ENCODE data around the gene OPN3. TPM values are rescaled to one million over a fixed set of nuclear protein-coding genes. Genes with fewer than 3 reads are reported as not detected.

OPN3 gene
- total RNA-seq, 2 donors from 2014 or later = 6.3 to 9.9 TPM

DNA sequence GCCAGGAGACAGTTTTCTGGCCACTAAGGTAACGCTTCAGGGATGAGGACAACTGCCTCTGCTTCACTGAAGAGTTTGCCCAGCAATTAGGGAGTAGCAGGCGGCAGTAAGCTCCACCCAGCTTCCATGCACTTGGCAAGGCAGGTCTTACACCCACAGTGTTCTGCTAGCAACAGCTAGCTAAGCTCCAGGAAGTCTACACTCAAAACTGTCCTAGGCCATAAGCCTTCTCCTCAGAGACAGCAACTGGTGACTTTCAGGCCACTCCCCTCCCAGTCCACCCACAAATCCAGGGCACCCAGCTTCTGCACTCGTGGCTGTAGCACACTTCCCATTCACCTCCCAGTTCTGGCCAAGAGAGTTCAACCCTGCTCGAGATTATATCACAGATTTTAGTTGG, 60.7 kb downstream of the OPN3 start:
- Histone ChIP-seq H3K27me3 (no peaks in the 10 kb centered on the region), H3K4me3 (no peak overlapping the region), H3K9me3 (peaks cover 0 to 9% of the 10 kb centered on the region in 2 donors), H3K36me3 (no peaks in the 10 kb centered on the region), H3K4me1 (no peaks in the 10 kb centered on the region), H3K27ac (no peak overlapping the region)
- no peak for DNase-seq (ENCODE audit: low spot score)
- TF ChIP-seq, protein P1, sequence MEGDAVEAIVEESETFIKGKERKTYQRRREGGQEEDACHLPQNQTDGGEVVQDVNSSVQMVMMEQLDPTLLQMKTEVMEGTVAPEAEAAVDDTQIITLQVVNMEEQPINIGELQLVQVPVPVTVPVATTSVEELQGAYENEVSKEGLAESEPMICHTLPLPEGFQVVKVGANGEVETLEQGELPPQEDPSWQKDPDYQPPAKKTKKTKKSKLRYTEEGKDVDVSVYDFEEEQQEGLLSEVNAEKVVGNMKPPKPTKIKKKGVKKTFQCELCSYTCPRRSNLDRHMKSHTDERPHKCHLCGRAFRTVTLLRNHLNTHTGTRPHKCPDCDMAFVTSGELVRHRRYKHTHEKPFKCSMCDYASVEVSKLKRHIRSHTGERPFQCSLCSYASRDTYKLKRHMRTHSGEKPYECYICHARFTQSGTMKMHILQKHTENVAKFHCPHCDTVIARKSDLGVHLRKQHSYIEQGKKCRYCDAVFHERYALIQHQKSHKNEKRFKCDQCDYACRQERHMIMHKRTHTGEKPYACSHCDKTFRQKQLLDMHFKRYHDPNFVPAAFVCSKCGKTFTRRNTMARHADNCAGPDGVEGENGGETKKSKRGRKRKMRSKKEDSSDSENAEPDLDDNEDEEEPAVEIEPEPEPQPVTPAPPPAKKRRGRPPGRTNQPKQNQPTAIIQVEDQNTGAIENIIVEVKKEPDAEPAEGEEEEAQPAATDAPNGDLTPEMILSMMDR (IDR thresholded peaks at IDR 0.05) = no peak

DNA sequence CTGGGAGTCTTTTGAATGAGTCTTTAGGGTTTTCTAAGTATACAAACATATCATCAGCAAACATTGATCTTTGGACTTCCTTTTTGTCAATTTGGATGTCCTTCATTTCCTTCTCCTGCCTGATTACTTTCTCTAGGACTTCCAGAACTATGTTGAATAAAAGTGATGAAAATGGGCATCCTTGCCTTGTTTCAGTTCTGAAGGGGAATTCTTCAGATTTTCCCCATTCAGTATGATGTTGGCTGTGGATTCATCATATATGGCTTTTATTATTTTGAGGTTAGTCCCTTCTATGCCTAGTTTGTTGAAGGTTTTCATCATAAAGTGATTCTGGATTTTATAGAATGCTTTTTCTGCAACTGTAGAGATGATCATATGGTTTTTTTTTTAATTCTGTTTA, 66.0 kb downstream of the OPN3 start:
- Histone ChIP-seq H3K4me1 (no peaks in the 10 kb centered on the region), H3K27me3 (no peaks in the 10 kb centered on the region), H3K9me3 (peaks cover 0 to 9% of the 10 kb centered on the region in 2 donors), H3K36me3 (no peaks in the 10 kb centered on the region), H3K4me3 (no peak overlapping the region), H3K27ac (no peak overlapping the region)
- no peak for DNase-seq (ENCODE audit: low spot score)
- TF ChIP-seq, protein P1 (IDR thresholded peaks at IDR 0.05) = no peak

DNA sequence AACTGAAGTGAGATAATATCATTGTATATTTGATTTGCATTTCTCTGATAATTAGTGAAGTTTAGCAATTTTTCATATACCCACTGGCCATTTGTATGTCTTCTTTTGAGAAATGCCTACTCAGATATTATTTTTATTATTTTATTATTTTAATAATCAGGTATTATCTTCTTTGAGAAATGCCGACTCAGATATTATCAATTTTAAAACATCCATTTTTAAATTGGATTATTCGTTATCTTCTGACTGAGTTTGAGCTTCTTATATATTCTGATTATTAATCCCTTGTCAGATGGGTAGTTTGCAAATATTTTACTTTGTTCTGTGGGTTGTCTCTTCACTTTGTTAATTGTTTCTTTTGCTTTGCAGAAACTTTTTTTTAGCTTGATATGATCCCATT, 70.3 kb downstream of the OPN3 start:
- no peak for DNase-seq (ENCODE audit: low spot score)
- TF ChIP-seq, protein P1 (IDR thresholded peaks at IDR 0.05) = no peak
- H3K36me3 ChIP-seq = no peaks in the 10 kb centered on the region
- no peak overlapping the region for H3K4me3 ChIP-seq
- no peak overlapping the region for H3K27ac ChIP-seq
- no peaks in the 10 kb centered on the region for H3K9me3 ChIP-seq
- H3K27me3 ChIP-seq = no peaks in the 10 kb centered on the region
- no peaks in the 10 kb centered on the region for H3K4me1 ChIP-seq

DNA sequence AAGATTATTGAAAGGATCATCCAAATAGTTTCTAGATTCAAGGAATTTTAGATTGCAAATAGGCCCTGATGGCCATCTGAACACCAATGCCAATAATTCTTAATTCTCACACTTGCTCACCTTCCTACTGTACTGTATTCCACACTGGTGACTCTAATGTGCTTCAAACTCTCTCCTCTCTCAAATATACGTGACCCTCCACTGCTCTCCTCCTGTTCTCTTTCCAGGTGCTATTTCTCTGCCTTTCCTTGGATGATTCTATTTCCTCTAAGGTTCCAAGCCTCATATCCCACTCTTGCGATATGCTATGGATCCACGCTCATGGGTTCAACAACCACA, 79.4 kb downstream of the OPN3 start:
- H3K4me1 ChIP-seq = no peaks in the 10 kb centered on the region
- no peak overlapping the region for H3K4me3 ChIP-seq
- H3K36me3 ChIP-seq = no peaks in the 10 kb centered on the region
- TF ChIP-seq, protein P1 (IDR thresholded peaks at IDR 0.05) = no peak
- H3K27me3 ChIP-seq = no peaks in the 10 kb centered on the region
- H3K9me3 ChIP-seq = no peaks in the 10 kb centered on the region
- H3K27ac ChIP-seq = no peak overlapping the region
- no peak for DNase-seq (ENCODE audit: low spot score)

DNA sequence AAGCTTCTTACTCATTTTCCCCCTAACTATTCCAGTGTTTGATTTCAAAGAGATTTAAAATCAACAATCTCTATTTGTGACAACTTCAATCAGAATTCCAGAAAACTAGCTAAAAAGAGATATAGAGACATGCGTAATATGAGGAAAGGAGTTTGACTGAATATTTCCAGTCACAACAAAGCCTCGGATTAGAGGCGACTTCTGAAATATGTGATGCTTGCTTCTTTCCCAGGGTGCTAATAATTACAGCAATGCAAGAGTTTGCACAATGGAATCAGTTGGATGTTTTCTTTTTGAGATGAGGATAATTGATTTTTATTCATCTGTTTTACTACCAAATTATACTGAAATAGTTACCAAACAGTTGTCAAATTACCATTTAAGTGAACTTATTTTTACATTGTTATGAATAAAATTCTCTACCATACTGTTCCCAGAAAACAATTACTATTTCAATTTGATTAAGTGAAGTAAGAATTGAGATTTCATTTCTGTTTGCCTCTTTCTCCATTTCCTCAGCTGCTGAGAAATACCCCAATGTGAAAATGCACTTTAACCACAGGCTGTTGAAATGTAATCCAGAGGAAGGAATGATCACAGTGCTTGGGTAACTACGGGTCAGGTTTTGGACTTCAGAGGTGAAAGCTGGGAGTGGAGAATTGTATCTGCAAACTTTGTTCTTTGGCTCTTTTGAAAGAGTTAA, 79.9 kb downstream of the OPN3 start:
- H3K27ac ChIP-seq = no peak overlapping the region
- DNase-seq (ENCODE audit: low spot score) = no peak
- H3K4me3 ChIP-seq = no peak overlapping the region
- TF ChIP-seq, protein P1 (IDR thresholded peaks at IDR 0.05) = no peak
- no peaks in the 10 kb centered on the region for H3K27me3 ChIP-seq
- H3K9me3 ChIP-seq = no peaks in the 10 kb centered on the region
- H3K36me3 ChIP-seq = no peaks in the 10 kb centered on the region
- no peaks in the 10 kb centered on the region for H3K4me1 ChIP-seq

Measured in right atrium auricular region (tissue), 2 donors.